Neural progenitor cell (in vitro differentiated cells): ENCODE data around the gene TUBD1.

ENCODE experiments used
- EZH2 ChIP-seq: fragments of 200-600 bp; sonication (generic); IDR thresholded peaks from 2 replicates; pipeline ENCODE4 v1.6.1; 2017; ENCODE audit warnings: antibody characterized with exemption, mild to moderate bottlenecking, moderate library complexity
- EZH2phosphoT487 ChIP-seq: fragments of 200-600 bp; sonication (generic); IDR thresholded peaks from 2 replicates; pipeline ENCODE4 v1.6.1; 2017; ENCODE audit warnings: antibody characterized with exemption
- TF ChIP-seq, protein P1 (sequence below): fragments of 200-600 bp; sonication (generic); IDR thresholded peaks from 2 replicates; pipeline ENCODE4 v1.5.1; 2017; ENCODE audit warnings: antibody characterized with exemption, mild to moderate bottlenecking

DNA sequence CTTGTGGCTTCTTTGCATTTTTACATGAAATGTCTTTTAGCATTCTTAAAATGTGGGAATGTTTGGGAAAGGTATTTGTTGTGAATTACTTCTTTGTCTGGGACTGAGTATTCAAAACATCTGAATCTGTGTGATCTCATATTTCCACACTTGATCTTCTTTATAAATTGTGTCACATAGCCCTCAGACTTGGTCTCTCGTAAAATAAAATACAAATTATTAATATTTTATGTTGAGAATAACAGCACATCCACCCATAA, 81.9 kb downstream of the TUBD1 start:
- TF ChIP-seq, protein P1, sequence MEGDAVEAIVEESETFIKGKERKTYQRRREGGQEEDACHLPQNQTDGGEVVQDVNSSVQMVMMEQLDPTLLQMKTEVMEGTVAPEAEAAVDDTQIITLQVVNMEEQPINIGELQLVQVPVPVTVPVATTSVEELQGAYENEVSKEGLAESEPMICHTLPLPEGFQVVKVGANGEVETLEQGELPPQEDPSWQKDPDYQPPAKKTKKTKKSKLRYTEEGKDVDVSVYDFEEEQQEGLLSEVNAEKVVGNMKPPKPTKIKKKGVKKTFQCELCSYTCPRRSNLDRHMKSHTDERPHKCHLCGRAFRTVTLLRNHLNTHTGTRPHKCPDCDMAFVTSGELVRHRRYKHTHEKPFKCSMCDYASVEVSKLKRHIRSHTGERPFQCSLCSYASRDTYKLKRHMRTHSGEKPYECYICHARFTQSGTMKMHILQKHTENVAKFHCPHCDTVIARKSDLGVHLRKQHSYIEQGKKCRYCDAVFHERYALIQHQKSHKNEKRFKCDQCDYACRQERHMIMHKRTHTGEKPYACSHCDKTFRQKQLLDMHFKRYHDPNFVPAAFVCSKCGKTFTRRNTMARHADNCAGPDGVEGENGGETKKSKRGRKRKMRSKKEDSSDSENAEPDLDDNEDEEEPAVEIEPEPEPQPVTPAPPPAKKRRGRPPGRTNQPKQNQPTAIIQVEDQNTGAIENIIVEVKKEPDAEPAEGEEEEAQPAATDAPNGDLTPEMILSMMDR: no peak
- no peak for TF ChIP-seq EZH2phosphoT487
- no peak for TF ChIP-seq EZH2
